Measurements from ENCODE around the gene NEXMIF.

GRCh38 chrX:74705269-74705668, 220.0 kb downstream of the NEXMIF start:
- TF ChIP-seq CTCF (conservative IDR thresholded peaks at IDR 0.05 in 1 of 2, IDR thresholded peaks at IDR 0.05 in 1 of 2; ENCODE audit: extremely low read depth in 1 of 2, insufficient read depth in 1 of 2, low read depth in 1 of 2, low read length in 2 of 2) (no peak), EZH2 (IDR thresholded peaks at IDR 0.05; ENCODE audit: borderline replicate concordance, low read length) (no peak)
